Adrenal gland (tissue), 5 donors: ENCODE results near the gene FAHD1.

Source experiments
- CTCF ChIP-seq, 6 experiments: fragments of 450-650 bp in 4 of 6; fragments of 200-600 bp in 2 of 6; sonication (generic) in 1 of 6; IDR thresholded peaks; 1 replicate in 5 of 6; 2 replicates in 1 of 6; pipeline versions ENCODE4 v1.5.1 to v1.8.0; 2016 to 2021; ENCODE audit warnings: antibody characterized with exemption in 6 of 6, mild to moderate bottlenecking in 2 of 6, moderate library complexity in 1 of 6
- POLR2A ChIP-seq, 2 donors: fragments of 450-650 bp; IDR thresholded peaks; one replicate each; pipeline ENCODE4 v1.6.1; 2017; ENCODE audit warnings: antibody characterized with exemption in 2 of 2, mild to moderate bottlenecking in 2 of 2, moderate library complexity in 1 of 2
- donor health status: DM: no; HTN: no; CAD: no.

GRCh38 chr16:1809281-1809801 is 17.7 kb upstream of the FAHD1 start:
- no peak for TF ChIP-seq CTCF (IDR thresholded peaks at IDR 0.05)
- TF ChIP-seq POLR2A (IDR thresholded peaks at IDR 0.05) = no peak
